ENCODE measurements around the gene DMAC2. TPM values are rescaled to one million over a fixed set of nuclear protein-coding genes. Genes with fewer than 3 reads are reported as not detected.

The DMAC2 gene
- total and polyA plus RNA-seq, 2 donors from 2014 or later, result 43.9 to 73.9 TPM

DNA sequence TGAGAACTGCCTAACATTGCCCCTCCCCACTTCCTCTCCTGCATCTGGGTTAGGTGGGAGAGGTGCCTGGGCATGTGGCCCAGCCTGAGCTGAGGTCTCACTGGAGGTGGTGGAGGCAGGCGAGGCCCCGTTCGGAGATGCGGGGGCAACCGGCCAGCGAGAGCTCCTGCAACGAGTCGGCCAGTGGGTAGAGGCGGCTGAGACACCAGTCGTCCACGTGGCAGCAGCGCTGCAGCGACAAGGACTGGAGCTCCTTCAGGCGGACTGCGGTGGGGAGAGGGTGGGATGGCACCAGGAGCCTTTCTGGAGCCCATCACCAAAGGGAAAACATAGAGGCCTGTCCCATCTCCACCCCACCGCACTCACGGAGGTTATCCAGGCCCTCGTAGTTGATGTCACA is 6.5 kb downstream of the DMAC2 start:
- Histone ChIP-seq H3K4me1 (ENCODE audit: control insufficient read depth in 2 of 3, insufficient read depth in 2 of 3, low read depth in 1 of 3, low read length in 3 of 3) (peaks cover 0 to 20% (median 9%) of the 10 kb centered on the region in 3 donors), H3K27me3 (ENCODE audit: control insufficient read depth, insufficient read depth, low read length) (no peaks in the 10 kb centered on the region), H3K4me3 (ENCODE audit: low read length in 3 of 3) (no peak overlapping the region), H3K9ac (ENCODE audit: low read length in 3 of 3) (no peak overlapping the region), H3K27ac (ENCODE audit: low read depth in 2 of 2, low read length in 2 of 2) (no peak overlapping the region), H3K36me3 (ENCODE audit: control insufficient read depth in 2 of 3, insufficient read depth in 3 of 3, low read length in 3 of 3) (peaks cover 3 to 25% (median 6%) of the 10 kb centered on the region in 3 donors), H3K9me3 (ENCODE audit: control insufficient read depth in 2 of 3, insufficient read depth in 1 of 3, low read length in 3 of 3) (no peaks in the 10 kb centered on the region)
- no peak for TF ChIP-seq CTCF (IDR thresholded peaks at IDR 0.05; ENCODE audit: borderline replicate concordance, extremely low read depth, insufficient read depth)
- DNase-seq (peak in 1 of 5 donors; percentile 49), FAIRE-seq (no peak)
- intact Hi-C loops (cut with DNase I), result no loop called here

- Histone ChIP-seq H3K9ac (ENCODE audit: low read length in 3 of 3) (no peak overlapping the region), H3K9me3 (ENCODE audit: control insufficient read depth in 2 of 3, insufficient read depth in 1 of 3, low read length in 3 of 3) (no peaks in the 10 kb centered on the region), H3K36me3 (ENCODE audit: control insufficient read depth in 2 of 3, insufficient read depth in 3 of 3, low read length in 3 of 3) (peaks cover 3 to 23% (median 6%) of the 10 kb centered on the region in 3 donors), H3K27me3 (ENCODE audit: control insufficient read depth, insufficient read depth, low read length) (no peaks in the 10 kb centered on the region), H3K4me3 (ENCODE audit: low read length in 3 of 3) (no peak overlapping the region), H3K4me1 (ENCODE audit: control insufficient read depth in 2 of 3, insufficient read depth in 2 of 3, low read depth in 1 of 3, low read length in 3 of 3) (peaks cover 0 to 30% (median 9%) of the 10 kb centered on the region in 3 donors), H3K27ac (ENCODE audit: low read depth in 2 of 2, low read length in 2 of 2) (peak overlapping the region in 1 of 2 donors; percentile 9)
- FAIRE-seq (no peak), DNase-seq (peak in 1 of 5 donors; percentile 36)
- peak; percentile 17 for TF ChIP-seq CTCF (IDR thresholded peaks at IDR 0.05; ENCODE audit: borderline replicate concordance, extremely low read depth, insufficient read depth)
- intact Hi-C loops (cut with DNase I), result no loop called here
Measured at GRCh38 chr19:41431426-41432386, 8.0 kb downstream of the DMAC2 start.

DNA sequence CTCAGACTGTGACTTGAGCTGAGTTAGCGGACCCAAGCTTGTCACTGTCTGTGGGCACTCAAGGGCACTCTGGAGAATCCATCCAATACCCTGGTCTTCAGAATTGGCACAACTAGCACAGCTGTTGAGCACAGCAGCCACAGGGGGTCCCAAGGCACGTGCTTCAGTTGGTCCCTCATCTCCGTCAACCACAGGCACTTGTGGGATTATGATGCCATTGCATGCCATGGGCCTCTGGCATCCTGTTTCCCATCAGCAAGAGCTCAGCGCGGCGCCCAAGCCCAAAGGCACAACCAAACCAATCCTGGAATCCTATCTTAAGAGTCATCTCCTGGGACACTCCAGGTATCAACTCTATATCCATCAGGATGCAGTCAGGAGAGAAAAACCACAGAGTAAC is 8.8 kb downstream of the DMAC2 start:
- peaks cover 0 to 32% (median 9%) of the 10 kb centered on the region in 3 donors for H3K4me1 ChIP-seq (ENCODE audit: control insufficient read depth in 2 of 3, insufficient read depth in 2 of 3, low read depth in 1 of 3, low read length in 3 of 3)
- DNase-seq, result no peak
- intact Hi-C loops (cut with DNase I), result no loop called here
- H3K9me3 ChIP-seq (ENCODE audit: control insufficient read depth in 2 of 3, insufficient read depth in 1 of 3, low read length in 3 of 3), result no peaks in the 10 kb centered on the region
- H3K27me3 ChIP-seq (ENCODE audit: control insufficient read depth, insufficient read depth, low read length), result no peaks in the 10 kb centered on the region
- no peak for FAIRE-seq
- no peak overlapping the region for H3K9ac ChIP-seq (ENCODE audit: low read length in 3 of 3)
- no peak for TF ChIP-seq CTCF (IDR thresholded peaks at IDR 0.05; ENCODE audit: borderline replicate concordance, extremely low read depth, insufficient read depth)
- no peak overlapping the region for H3K4me3 ChIP-seq (ENCODE audit: low read length in 3 of 3)
- no peak overlapping the region for H3K27ac ChIP-seq (ENCODE audit: low read depth in 2 of 2, low read length in 2 of 2)
- peaks cover 3 to 18% (median 6%) of the 10 kb centered on the region in 3 donors for H3K36me3 ChIP-seq (ENCODE audit: control insufficient read depth in 2 of 3, insufficient read depth in 3 of 3, low read length in 3 of 3)

Measured in kidney (tissue), 14 donors.